IPS DF 6.9 (cell line): ENCODE data around the gene FECH.

Experiments used
- DNase-seq: peaks from one replicate; pipeline ENCODE4 v3.0.0-alpha.2; 2013; ENCODE audit warnings: low read depth, low spot score
- H3K27ac ChIP-seq: one replicate; pipeline ENCODE4 v1.5.1; 2013; ENCODE audit warnings: low read length, control low read depth
- H3K27me3 ChIP-seq: 2 replicates; pipeline ENCODE4 v1.6.1; 2013; ENCODE audit warnings: mild to moderate bottlenecking, low read length; ENCODE audit not compliant: control insufficient read depth, insufficient read depth
- H3K36me3 ChIP-seq: 2 replicates; pipeline ENCODE4 v1.6.1; 2013; ENCODE audit warnings: low read length; ENCODE audit not compliant: control insufficient read depth, insufficient read depth
- H3K4me1 ChIP-seq: 2 replicates; pipeline ENCODE4 v1.6.1; 2013; ENCODE audit warnings: low read length; ENCODE audit not compliant: control insufficient read depth, insufficient read depth
- H3K4me3 ChIP-seq: 2 replicates; pipeline ENCODE4 v1.5.1; 2013; ENCODE audit warnings: mild to moderate bottlenecking, low read length
- H3K9me3 ChIP-seq: 2 replicates; pipeline ENCODE4 v1.6.1; 2013; ENCODE audit warnings: low read length, inconsistent platforms; ENCODE audit not compliant: control insufficient read depth, insufficient read depth
- WGBS: extraction: QIAGEN DNeasy Blood & Tissue Kit; methylation state at CpG from one replicate; pipeline ENCODE4 v1.1.7; 2013; ENCODE audit warnings: mixed read lengths, missing lambda C conversion rate; ENCODE audit not compliant: insufficient read length, insufficient coverage; 5-methylcytosine and 5-hydroxymethylcytosine counted together

The FECH gene

DNA sequence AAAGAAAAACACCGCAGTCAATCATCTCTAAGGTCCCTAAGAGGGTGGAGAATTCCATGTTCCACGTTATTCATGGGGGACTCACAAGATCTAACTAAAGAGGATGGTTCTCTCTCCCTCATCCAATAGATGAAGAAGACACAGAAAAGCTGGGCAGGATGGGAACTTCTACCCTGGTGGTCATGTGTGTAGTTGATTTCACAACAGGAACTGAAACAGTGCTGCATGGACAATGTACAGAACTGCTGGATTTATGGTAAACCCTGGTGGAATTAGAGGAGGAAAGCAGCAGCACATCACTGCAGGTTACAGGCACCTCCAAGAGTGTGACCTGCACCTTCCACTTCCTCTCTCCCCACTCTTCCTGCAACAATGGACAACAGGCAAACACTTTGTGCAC, 31.4 kb downstream of the FECH start:
- WGBS = no CpG with 5 or more reads among the region's 2 CpGs

DNA sequence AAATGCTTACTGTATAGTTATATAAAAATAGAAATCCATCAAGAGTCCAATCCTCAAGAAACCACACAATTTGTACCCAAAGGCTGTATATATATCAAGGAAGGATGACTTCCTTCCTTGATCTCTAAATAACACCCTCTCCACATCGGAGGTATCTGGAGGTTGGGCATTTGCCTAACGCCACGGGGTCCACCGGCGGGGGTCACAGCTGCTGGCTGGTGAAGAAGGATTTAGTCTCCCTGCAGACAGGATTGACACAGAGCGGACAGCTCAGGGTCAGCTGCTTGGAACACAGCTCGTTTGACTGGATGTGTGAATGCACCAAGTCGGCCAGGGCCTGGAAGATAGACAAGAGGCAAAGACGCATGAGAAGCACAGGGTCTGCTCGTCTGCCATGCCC, 36.0 kb downstream of the FECH start:
- H3K4me1 ChIP-seq = no peaks in the 10 kb centered on the region
- no peaks in the 10 kb centered on the region for H3K27me3 ChIP-seq
- WGBS = no CpG with 5 or more reads among the region's 10 CpGs
- H3K9me3 ChIP-seq = no peaks in the 10 kb centered on the region
- no peak for DNase-seq
- no peak overlapping the region for H3K4me3 ChIP-seq
- no peaks in the 10 kb centered on the region for H3K36me3 ChIP-seq
- H3K27ac ChIP-seq = no peak overlapping the region

More for the DNA sequence above, 31.4 kb downstream of the FECH start:
- DNase-seq = no peak
- H3K27me3 ChIP-seq = no peaks in the 10 kb centered on the region
- no peaks in the 10 kb centered on the region for H3K36me3 ChIP-seq
- no peaks in the 10 kb centered on the region for H3K9me3 ChIP-seq
- no peak overlapping the region for H3K4me3 ChIP-seq
- H3K27ac ChIP-seq = no peak overlapping the region
- H3K4me1 ChIP-seq = no peaks in the 10 kb centered on the region

DNA sequence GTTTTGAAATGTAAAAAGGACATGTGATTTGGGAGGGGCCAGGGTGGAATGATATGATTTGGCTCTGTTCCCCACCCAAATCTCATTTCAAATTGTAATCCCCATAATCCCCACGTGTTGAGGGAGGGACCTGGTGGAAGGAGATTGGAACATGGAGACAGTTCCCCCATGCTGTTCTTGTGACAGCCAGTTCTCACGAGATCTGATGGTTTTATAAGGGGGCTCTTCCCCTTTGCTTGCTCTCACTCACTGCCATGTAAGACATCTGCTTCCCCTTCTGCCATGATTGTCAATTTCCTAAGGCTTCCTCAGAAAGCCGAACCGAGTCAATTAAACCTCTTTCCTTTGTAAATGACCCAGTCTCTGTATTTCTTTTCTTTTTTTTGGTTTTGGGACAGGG, 39.2 kb downstream of the FECH start:
- no peak for DNase-seq
- Histone ChIP-seq H3K4me3 (no peak overlapping the region), H3K4me1 (peaks cover 3% of the 10 kb centered on the region; the same call in 1 of the 2 replicates), H3K9me3 (no peaks in the 10 kb centered on the region), H3K27me3 (no peaks in the 10 kb centered on the region), H3K27ac (no peak overlapping the region), H3K36me3 (no peaks in the 10 kb centered on the region)
- no CpG with 5 or more reads among the region's 4 CpGs for WGBS

DNA sequence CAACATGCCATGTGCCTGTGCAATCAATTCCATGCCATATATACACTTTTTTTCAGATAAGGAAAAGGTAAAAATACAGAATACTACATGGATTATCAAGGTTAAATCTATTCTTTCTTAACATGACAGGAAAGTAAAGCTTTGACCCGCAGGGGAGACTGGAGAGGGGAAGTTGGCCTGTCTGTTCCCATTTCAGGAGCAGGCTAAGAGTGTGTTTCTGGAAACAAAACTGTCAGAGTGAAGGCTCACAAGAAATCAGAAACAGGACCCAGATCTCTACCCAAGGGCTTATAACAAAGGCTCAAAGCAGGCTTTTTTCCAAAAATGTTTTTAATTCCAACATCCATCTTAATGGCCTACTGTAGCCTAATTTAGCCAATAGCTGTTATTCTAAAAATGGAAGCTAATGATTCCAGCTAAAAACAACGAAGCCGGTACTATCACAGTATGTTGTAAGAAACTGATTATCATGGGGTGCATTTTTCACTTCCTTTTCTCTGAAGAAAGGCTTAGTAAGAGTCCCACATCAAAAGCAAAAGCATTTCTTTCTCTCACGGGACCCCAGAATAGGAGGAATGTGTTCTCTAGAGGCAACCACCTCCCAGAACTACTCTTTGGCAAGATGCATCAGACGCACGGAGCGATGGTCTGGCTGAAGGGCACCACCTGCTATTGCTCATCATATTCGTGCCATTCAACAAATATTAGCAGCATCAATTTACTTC, 41.4 kb downstream of the FECH start:
- Histone ChIP-seq H3K27ac (no peak overlapping the region), H3K4me1 (peaks cover 3% of the 10 kb centered on the region; the same call in 1 of the 2 replicates), H3K36me3 (no peaks in the 10 kb centered on the region), H3K9me3 (no peaks in the 10 kb centered on the region), H3K27me3 (no peaks in the 10 kb centered on the region), H3K4me3 (no peak overlapping the region)
- no CpG with 5 or more reads among the region's 8 CpGs for WGBS
- DNase-seq = no peak

DNA sequence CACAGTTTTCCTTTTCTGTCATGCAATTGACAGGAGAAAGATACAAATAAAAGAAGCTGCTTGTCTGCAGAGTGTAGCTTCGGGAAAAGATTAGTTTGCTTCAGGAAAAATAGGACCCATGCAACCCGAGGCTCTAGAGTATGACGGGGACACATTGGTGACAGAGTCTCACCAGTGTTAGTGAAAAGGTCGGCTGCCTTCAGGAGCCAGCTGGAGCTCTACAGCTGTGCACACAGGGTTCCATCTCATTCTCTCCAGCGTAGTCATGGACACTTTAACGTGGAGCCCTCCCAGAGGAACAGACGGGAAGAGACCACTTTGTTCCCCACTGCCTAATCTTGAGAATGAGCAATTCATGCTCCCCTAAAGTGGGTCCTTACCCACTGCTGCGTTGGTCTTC, 42.9 kb downstream of the FECH start:
- Histone ChIP-seq H3K36me3 (no peaks in the 10 kb centered on the region), H3K4me3 (no peak overlapping the region), H3K27me3 (no peaks in the 10 kb centered on the region), H3K27ac (no peak overlapping the region), H3K4me1 (peaks cover 3% of the 10 kb centered on the region; the same call in 1 of the 2 replicates), H3K9me3 (no peaks in the 10 kb centered on the region)
- DNase-seq = no peak
- no CpG with 5 or more reads among the region's 8 CpGs for WGBS

DNA sequence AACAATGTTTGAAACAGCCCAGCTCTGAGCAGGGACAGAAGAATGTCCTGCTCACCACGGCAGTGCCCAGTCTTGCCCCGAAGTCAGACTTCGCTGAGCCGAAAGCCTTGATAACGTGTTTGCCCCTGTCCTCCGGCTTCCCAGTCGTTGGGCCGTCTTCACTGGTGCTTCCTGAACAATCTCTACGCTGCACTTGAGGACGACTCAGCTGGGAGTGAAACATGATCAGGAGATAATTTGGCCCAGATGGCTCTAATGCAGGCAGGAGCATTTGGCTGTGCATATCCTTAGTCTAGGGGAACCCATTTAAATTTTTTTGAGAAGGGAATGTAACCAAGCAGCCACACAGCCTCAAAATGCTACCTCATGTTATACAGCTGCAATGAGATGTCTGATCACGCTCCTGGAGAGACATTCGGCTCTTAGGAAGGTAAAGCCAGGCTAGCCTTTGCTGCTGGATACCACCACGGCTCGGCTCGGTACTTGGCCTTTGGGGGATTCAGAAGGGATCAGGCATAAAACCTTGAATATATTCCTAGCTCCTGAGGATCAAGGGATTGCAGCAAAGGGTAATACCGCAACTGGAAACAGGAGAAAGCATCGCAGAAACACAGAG, 43.6 kb downstream of the FECH start:
- DNase-seq = no peak
- Histone ChIP-seq H3K36me3 (no peaks in the 10 kb centered on the region), H3K4me3 (no peak overlapping the region), H3K27me3 (no peaks in the 10 kb centered on the region), H3K27ac (no peak overlapping the region), H3K9me3 (no peaks in the 10 kb centered on the region), H3K4me1 (peaks cover 3% of the 10 kb centered on the region; the same call in 1 of the 2 replicates)
- WGBS = no CpG with 5 or more reads among the region's 17 CpGs

DNA sequence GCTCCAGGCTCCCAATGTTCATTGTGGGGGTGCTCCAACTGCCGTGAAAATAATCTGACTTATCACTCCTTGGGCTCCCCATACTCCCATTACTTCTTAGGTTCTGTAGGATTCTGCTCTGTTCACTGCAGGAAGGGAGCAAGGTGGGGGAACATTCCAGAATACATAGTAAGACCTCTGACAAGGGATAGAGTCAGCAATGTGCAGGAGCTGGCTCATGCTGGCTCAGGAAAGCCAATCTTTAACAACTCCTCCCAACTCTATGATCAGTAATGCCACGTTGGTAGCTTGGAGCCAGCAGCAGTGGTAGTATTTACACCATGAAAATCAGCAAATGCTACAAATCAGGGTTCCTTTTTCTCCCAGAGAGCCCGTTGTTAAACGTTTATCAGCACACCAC, 44.4 kb downstream of the FECH start:
- no peak overlapping the region for H3K27ac ChIP-seq
- peaks cover 3% of the 10 kb centered on the region; the same call in 1 of the 2 replicates for H3K4me1 ChIP-seq
- no CpG with 5 or more reads among the region's 4 CpGs for WGBS
- H3K9me3 ChIP-seq = no peaks in the 10 kb centered on the region
- H3K27me3 ChIP-seq = no peaks in the 10 kb centered on the region
- no peaks in the 10 kb centered on the region for H3K36me3 ChIP-seq
- no peak overlapping the region for H3K4me3 ChIP-seq
- DNase-seq = no peak

DNA sequence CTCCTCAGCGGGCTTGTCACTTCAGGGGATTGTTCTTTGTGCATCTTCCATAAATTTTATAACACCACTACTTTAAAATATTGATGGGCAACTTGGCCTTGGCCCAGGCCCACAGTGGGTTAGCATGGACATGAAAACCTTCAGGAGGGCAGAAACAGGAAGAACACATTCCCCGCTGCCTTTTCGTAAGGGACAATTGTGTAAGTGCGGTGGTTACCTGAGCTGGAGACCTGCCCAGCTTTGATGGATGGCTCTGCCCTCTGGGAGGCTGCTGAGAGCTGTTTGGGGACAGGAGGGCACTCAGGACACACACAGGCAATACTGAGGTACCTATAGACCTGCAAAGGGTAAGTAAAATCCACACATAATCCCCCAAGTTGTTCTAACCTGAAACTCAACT, 46.8 kb downstream of the FECH start:
- no peak overlapping the region for H3K4me3 ChIP-seq
- DNase-seq = no peak
- WGBS = no CpG with 5 or more reads among the region's 4 CpGs
- H3K4me1 ChIP-seq = peaks cover 3% of the 10 kb centered on the region; the same call in 1 of the 2 replicates
- H3K9me3 ChIP-seq = no peaks in the 10 kb centered on the region
- no peak overlapping the region for H3K27ac ChIP-seq
- H3K36me3 ChIP-seq = no peaks in the 10 kb centered on the region
- H3K27me3 ChIP-seq = no peaks in the 10 kb centered on the region

DNA sequence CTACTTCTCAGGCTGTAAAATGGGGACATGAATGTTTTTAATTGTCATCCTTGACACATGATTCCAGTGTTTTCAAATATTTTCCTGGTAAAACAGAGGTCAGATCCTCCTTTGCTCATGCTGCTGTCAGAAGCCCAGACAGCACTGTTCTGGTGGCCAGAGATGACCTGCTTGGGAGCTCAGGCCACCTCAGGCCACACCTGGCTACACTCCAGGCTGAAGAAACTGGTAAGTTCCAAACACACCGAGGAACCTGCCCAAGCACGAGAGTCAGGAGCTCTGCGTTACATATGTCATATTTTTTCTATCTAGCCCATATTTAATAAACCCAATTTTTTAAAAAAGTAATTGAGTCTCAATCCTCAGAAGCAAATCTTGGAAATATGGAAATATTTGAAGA, 47.9 kb downstream of the FECH start:
- H3K36me3 ChIP-seq = no peaks in the 10 kb centered on the region
- no peaks in the 10 kb centered on the region for H3K9me3 ChIP-seq
- no peaks in the 10 kb centered on the region for H3K27me3 ChIP-seq
- WGBS = no CpG with 5 or more reads among the region's 3 CpGs
- no peak for DNase-seq
- H3K4me3 ChIP-seq = no peak overlapping the region
- peaks cover 5% of the 10 kb centered on the region for H3K4me1 ChIP-seq
- no peak overlapping the region for H3K27ac ChIP-seq

DNA sequence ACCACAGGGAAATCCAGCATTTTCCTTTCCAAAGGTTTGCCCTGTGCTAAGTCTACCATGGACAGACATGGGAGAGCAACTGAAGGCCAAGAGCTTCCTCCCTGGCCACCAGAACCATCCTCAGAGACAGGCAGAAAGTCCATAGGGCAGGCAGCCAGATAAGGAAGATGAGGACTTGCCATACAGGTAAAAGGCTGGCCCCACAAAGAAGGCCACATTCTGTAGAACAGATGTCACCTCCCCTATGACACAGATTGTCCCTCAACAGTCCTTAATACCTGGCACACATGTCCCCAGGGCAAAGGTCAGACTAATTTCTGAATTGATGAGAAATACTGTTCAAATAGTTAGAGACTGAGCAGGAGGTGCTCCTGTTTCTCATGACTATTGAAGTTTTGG, 52.0 kb downstream of the FECH start:
- no peak for DNase-seq
- Histone ChIP-seq H3K4me1 (peaks cover 3% of the 10 kb centered on the region; the same call in 1 of the 2 replicates), H3K4me3 (no peak overlapping the region), H3K27ac (no peak overlapping the region), H3K9me3 (no peaks in the 10 kb centered on the region), H3K36me3 (no peaks in the 10 kb centered on the region), H3K27me3 (no peaks in the 10 kb centered on the region)
